ENCODE measurements around the gene HERPUD2.

The HERPUD2 gene

DNA sequence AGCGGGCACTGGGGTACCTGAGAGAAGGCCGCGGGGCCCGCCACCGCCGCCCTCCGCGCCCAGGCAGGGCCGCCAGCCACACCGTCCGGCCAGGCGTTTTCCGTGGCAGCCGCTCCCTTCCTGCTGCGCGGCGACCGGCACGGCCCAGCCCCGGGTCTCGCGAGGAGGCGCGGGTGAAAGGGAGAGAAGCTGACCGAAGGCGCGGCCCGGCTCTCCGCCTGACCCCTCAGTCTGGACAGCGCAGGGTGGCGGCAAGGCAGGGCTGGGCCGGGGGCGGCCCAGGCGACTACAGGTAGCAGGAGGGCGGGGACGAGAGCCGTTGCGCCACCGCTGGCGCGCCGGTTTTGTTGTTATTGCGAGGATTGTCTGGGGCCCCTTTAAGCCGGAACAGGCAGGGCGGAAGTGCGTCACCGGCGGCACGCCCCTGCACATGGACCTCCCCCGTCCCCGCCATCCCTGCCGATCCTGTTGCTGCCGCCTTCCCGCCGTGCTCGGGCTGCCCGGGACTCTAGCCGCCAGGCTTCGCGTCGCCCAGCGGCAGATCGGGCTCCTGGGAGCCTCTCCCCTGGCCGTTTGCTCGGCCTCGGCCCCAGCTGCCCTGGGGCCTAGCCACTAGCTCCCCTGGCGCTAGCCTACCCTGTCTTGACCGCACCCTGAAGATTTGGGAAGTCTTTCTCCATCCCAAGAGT, at the start of gene HERPUD2:
Gene HERPUD2, minus strand, starts transcription at position 352 of the 689 bp plus-strand sequence. CDS start 805 bp downstream, outside the sequence.
- peak; percentile 91 to 96 for DNase-seq

DNA sequence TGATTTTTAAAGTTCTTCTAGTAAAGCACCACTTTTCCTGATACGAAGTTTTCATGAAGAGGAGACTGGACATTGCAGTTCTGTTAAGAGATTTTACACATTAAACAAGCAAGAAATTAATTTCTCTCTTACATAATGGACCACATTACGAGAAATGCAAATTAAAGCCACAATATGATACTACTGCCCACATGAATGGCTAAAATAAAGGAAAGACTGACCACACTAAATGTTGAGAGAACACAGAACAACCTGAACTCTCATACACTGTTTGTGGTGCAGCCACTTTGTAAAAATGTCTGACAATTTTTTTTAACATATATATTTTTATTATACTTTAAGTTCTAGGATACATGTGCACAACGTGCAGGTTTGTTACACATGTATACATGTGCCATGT, 44.0 kb upstream of the HERPUD2 start:
- no peak for DNase-seq

GRCh38 chr7:35736725-35737124, 41.8 kb upstream of the HERPUD2 start:
- no peak for DNase-seq

DNA sequence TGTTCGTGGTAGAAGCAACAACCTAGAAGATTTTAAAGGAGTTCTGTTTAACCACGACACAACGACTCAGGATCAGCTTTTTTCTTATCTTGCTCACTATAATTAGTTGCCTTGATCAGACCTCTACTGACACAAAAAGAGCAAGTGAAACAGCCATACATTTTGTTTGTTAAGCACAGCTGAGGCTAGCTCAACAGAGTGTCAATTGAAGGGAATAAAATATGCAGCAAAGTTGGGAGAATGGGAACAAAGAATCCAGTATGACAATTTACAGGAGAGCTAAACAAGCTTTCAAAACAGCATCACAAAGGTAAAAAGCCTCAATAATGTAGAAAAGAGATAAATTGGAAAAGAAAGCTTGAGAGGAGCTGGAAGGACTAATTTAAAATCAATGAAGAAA, 40.5 kb upstream of the HERPUD2 start:
- no peak for DNase-seq

DNA sequence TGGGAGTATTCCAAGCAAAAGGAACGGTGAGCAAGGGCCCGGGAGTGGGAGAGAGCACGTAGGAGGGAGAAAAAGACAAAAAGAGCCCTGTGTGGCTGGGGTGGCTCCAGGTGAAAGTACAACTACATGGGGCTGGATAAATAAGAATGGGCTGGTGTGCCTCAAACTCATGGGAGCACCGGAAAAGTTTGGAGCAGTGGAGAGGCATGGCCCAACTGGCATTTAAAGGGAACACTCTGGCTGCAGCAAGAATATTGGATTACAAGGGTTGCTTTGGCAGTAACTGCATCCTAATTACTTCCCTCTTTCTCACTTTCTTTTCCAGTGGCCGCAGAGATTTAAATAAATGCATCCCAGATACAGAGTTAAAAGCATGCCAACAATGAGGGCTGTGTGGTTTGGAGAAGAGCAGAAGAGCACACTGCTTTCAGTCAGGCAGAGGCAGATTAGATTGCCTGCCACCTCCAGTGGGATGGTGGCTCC, 39.1 kb upstream of the HERPUD2 start:
- no peak for DNase-seq

GRCh38 chr7:35731349-35731748, 36.4 kb upstream of the HERPUD2 start:
- no peak for DNase-seq

DNA sequence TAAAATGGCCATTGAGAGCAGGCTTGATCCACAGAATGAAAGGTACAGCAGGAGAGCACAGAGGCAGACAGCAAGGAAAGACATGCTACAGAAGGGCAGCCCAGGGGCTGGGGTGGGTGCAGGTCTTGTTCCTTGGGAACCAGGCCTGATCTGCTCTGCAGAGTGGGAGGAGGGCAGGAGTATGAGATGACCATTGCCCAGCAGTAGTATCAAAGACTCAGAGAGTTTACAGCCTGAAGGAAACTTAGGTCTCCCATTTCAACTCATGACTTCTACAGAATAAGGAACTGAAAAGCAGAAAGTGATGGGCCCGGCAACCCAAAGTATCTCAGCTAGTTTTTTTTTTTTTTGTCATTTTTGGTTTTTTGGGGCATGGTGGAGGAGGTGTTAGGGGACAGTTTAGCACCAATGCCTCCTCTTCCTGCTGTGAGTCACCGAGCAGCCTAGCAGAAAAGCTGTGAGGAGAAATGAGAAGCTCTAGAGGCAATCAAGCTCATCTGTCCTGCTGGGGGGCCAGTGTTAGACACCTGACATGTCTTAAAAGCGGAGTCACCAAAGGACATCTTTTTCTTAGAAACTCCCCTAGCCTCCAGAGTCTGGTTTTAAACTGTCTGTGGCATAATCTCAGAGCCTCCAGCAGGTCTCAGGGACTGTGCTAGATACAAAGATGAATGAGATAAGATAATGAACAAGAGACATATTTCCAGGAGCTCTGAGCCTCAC, 34.3 kb upstream of the HERPUD2 start:
- no peak for DNase-seq

DNA sequence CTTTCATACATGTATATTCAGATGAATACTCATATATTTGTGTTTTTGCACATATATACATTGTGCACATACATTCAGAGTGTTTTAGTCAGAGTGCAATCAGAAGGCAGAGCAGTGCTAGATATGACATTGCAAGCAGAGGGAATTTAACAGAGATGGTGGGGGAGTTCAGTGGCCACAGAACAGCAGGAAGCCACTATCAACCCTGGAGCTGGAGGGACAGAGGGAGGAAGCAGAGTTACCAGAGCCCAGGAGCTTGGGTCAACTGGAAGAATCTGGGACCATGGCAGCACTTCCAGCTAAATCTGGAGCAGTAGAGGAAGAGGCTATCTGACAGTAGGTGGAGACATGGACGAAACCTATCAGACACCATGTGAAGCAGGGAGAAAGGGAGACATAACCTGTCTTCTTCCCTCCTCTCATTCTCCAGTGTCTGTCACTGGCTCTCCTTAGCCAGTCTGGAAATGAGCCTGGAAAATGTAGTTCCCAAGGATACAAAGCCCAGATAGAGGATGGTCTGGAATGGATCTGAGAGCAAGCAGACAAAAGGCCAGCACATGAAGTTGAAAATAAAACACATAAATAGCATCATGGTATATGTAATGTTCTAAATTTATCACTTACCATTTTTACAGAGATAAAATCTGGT, 33.6 kb upstream of the HERPUD2 start:
- no peak for DNase-seq

DNA sequence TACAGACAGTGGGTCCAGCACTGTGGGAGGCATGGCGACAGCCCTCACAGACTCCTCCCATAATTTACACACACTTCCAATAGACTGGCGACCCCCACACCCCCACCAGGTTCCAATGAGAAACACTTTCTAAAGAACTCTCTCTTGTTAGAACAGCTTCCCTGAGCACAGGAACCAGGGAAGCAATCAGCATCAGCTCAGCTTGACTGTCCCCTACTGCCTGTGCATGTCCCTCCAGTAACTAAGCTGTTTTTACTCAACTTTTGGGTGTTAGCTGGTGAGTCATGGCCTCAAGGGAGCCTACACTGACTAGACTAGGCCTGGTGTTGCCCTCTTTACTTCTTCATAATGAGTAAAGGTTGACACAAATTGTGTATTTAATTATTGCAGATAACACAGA, 32.6 kb upstream of the HERPUD2 start:
- DNase-seq = no peak

DNA sequence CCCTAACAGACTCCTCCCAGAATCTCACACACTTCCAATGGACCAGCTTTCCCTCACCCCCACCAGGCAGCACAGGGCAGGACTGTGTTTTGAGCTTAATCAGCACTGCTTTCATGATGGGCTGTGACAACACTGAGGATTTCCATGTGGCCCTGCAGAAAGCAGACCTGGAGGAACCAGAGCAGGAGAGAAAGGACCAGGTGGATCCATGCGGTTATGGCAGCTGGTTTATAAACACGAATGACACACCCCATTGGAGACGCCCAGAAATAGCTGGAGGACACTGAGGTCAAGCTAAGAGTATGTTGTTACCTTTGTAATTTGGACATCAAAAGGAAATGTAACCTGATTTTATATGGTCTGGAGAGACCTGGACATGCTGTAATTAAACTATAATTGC, 31.7 kb upstream of the HERPUD2 start:
- DNase-seq = no peak

DNA sequence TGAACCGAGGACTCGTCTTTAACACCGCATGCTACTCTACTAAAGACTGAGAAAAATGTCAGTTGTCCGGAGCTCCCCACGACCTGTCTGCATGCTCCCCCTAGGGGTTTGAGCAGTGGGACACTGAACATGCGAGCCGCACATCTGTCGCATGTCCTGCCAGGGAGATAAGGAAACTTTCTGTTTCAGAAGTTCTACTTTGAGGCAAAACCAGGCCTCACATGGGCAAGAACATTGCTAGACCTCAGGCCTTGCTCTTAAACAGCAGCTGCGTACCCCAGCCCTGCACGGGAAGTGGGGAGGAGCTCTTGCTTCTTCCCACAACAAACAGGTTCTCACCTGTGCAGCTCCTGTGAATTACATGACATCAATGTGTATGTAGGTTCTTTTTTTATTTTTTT, 30.3 kb upstream of the HERPUD2 start:
- DNase-seq = no peak

GRCh38 chr7:35723011-35723410, 28.1 kb upstream of the HERPUD2 start:
- no peak for DNase-seq

DNA sequence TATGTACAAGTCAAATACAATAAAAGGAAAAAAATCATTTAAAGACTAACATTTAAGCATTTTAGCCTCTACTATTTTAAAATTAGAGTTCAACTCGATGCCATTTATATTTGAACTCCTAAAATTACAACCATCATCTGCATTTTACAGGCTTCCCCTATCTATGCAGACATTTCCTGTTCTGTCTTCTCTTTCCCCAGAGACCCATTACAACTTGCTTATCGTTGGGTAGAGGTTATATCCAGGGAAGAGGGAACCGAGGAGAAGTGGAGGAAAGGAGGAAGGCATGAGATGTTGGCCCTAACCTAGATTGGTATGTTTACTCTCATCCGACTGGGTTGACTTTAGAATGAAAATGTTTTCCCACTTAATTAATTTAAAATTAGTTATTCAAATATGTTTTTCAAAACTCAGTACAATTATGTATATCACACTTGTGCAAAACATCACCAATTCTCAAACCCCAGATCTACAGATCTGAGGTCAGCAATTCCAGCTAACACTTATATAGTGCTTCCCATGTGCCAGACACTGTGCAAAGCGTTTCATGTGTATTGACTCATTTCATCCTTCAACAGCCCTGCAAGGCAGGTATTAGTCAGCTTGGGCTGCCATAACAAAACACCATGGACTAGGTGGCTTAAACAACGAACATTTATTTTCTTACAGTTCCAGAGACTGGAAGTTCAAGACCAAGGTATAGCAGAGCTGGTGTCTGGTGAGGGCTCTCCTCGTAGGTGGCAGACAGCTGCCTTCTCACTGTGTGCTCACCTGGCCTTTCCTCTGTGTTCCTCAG, 27.3 kb upstream of the HERPUD2 start:
- DNase-seq = no peak

GRCh38 chr7:35721288-35721687, 26.4 kb upstream of the HERPUD2 start:
- DNase-seq = no peak

- DNase-seq = no peak
These were observed 25.9 kb upstream of the HERPUD2 start for GRCh38 chr7:35720849-35721248.

DNA sequence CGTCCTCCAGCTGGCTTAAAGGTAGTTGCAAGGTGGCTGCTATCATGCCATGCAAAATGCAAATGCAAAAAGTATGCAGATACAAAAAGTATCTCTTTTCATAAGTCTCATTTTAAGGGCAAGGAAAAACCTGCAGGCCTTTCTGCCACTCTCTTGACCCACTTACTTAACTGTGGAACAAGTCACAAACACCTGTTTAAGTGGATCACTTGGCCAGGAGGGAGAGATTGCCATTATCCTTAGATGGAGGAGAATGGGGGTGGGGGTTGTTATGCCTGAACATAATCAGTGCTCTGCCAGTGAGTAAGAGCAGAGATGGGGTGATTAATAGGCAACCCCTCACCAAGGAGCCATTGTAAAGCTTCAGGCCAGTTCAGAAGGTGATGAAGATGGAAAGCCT, 25.1 kb upstream of the HERPUD2 start:
- DNase-seq = no peak

DNA sequence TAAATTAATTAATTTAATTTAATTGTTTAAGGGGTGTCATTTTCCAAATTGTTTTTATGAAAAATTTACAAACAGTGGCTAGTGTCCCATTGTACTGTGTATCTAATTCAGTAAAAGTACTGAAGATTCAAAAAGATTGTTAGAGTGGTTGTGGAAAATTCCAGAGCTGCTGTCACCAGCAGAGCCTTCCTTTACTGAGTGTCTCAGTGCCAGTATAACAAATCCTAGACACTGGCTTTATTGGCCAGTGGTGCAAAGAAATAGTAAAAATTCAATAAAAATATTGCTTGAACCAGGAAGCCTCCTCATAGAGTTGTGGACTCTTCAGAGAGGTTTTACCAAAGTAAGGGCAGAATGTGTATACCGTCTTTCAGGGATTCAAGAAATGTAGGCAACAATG, 23.1 kb upstream of the HERPUD2 start:
- DNase-seq = no peak

GRCh38 chr7:35717516-35717915, 22.6 kb upstream of the HERPUD2 start:
- DNase-seq = no peak

DNA sequence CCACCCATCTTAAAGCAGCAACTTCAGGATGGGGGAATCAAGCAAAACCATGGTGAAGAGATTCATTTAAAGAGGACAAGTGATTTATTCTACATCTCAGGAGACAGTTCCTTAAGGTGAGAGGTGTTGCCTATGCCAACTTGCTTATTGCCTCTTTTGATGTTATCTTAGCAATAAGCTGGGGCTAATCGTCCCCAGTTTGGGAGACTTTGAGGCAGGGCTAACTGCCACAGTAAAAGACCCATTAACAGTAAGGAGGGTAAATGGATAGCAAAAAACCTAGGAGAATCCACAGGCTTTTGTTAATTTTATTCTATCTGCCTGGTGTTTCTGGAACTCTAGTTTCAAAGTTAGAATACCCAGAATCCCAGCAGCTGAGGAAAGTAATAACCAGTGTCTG, 22.1 kb upstream of the HERPUD2 start:
- no peak for DNase-seq

DNA sequence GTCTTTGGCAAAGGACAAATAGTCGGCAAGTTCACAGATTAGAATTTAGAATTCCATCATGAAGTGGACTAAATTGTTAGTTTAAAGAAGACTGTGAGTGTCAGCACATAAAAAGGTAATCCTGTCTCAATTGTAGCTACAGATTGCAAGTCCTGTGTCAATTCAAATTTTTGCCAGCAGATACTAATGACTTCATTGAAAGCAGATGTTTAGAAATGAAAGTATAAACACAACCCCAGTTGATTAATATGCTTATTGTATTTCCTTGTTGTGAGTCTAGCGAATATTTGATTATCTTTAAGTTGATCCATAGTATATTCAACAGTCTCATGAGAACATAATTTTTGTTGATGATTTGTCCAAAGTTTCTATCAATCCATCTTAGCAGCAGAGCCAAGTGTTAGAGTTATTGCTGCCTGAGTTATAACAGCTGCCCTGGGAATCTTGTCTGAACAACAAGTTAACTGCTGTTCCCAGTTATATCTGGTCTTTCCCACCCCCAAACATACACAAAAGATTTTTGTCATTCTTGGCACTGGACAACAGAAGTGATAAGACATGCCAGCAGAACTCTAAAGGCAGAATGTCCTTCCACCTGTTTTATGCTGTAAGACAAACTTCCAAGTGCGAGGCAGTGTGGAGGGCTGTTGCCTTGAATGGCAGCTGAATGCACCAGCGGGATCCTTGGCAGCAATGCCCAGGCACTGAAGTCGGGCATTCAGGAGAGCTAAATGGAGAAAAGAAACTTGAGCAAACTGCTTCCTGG, 21.3 kb upstream of the HERPUD2 start:
- DNase-seq = no peak

DNA sequence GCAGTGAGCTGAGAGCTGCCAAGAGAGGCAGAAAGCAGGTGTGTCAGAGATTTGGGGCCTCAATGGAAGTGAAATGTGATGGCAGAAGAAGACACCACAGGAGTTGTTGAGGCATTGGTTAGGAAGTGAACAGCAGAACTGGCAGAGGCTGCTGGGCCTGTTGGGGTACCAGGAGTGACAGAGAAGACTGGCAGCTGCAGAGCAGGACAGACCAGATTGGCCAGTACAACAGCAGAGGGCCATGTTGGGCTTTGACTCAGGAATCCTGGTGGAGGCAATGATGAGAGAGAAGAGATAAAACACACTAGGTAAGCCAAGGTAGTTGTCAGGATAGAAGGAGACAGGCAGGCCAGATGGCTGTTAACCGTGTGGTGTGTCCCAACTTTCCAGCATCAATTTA, 19.9 kb upstream of the HERPUD2 start:
- no peak for DNase-seq

DNA sequence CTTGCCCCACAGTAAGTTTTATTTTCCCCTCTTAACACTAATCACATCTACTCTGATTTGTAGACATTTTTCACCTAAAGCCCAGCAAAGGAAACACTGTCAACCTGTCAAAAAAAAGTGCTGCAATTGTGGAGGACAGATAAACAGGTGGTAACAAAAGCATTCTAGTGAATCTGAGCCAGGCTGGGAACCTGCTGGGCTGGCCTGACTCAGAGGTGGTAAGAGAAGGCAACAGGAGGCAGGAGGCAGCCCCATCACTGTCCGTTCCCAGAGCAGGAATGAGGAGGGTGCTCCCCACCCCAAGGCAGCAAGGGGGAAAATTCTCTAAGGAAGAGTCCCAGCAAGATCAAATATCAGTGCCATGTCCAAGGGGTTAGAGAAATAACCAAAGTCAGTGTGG, 19.5 kb upstream of the HERPUD2 start:
- no peak for DNase-seq
